ENCODE results near the gene KNDC1. TPM values are rescaled to one million over a fixed set of nuclear protein-coding genes. Genes with fewer than 3 reads are reported as not detected.
"Not testable (repeated sequence)": the region's sequence is repeated elsewhere in the genome, so short reads cannot be mapped to it uniquely, and the experiment has no call there.

The KNDC1 gene
- total and polyA plus RNA-seq, 2 donors = 0.47 to 1.2 TPM

DNA sequence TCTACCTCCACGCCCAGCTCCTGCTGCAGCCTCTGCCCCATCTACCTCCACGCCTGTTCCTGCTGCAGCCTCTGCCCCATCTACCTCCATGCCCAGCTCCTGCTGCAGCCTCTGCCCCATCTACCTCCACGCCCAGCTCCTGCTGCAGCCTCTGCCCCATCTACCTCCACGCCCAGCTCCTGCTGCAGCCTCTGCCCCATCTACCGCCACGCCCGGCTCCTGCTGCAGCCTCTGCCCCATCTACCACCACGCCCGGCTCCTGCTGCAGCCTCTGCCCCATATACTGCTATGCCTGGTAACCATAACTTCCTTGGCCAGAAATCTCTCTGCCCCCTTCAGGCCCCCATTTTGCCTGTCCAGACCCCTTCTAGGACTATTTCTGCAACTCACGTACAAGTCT lies 105.0 kb downstream of the KNDC1 start:
- not testable (repeated sequence) for H3K4me3 ChIP-seq (ENCODE audit: low read depth, low read length); H3K27ac ChIP-seq (ENCODE audit: low read depth); H3K4me1 ChIP-seq (ENCODE audit: insufficient read depth); H3K36me3 ChIP-seq (ENCODE audit: insufficient read depth); DNase-seq (ENCODE audit: extremely low spot score)
- 82% methylated on average over 10 of the region's 10 CpGs for WGBS

- DNase-seq (ENCODE audit: extremely low spot score) = no peak
- Histone ChIP-seq H3K4me1 (ENCODE audit: insufficient read depth) (no peaks in the 10 kb centered on the region), H3K4me3 (ENCODE audit: low read depth, low read length) (no peak overlapping the region), H3K36me3 (ENCODE audit: insufficient read depth) (peaks cover 1% of the 10 kb centered on the region), H3K27ac (ENCODE audit: low read depth) (no peak overlapping the region)
- WGBS = 87% methylated on average over 21 of the region's 21 CpGs
These were observed 106.2 kb downstream of the KNDC1 start for GRCh38 chr10:133266056-133266795.

DNA sequence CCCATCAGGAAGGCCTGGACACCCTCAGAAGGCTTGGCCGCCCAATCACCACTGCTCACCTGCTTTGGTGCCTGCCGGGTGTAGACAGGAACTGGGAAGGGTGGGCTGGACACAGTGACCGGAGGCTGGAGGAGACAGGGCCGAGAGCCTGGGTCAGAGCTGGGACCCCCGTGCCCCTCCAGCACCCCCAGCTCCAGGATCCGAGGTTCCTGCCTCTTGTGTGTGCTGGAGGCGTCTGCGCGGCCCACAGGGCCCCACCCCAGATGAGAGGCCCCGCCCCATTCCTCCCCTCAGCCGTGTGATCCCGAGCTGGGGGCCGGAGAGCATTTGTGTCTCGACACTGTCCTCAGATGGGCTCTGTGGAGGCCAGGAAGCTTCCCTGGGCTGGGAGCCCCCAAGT lies 107.3 kb downstream of the KNDC1 start:
- DNase-seq (ENCODE audit: extremely low spot score) = no peak
- Histone ChIP-seq H3K4me3 (ENCODE audit: low read depth, low read length) (no peak overlapping the region), H3K36me3 (ENCODE audit: insufficient read depth) (peaks cover 1% of the 10 kb centered on the region), H3K27ac (ENCODE audit: low read depth) (no peak overlapping the region), H3K4me1 (ENCODE audit: insufficient read depth) (no peaks in the 10 kb centered on the region)
- 74% methylated on average over 14 of the region's 14 CpGs for WGBS

DNA sequence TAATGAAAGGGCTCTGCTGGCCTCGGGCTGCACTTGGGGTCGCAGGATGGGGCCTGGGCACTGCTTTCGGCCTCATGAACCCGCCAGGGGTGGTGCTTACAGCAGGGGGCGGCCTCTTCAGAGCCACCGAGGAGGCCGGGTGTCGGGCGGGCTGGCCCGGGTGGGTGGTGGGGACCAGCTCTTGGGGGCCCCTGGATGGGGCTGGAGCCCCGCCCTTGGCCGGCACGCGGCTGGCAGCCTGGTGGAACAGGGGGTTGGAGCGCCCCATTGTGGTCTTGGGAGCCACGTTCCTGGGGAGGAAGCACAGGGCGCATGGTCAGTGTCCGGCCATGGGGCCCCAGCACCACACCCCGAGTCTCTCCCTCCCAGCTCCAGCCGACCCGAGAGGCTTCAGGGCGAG lies 107.8 kb downstream of the KNDC1 start:
- Histone ChIP-seq H3K36me3 (ENCODE audit: insufficient read depth) (peaks cover 1% of the 10 kb centered on the region), H3K4me3 (ENCODE audit: low read depth, low read length) (no peak overlapping the region), H3K4me1 (ENCODE audit: insufficient read depth) (no peaks in the 10 kb centered on the region), H3K27ac (ENCODE audit: low read depth) (no peak overlapping the region)
- no peak for DNase-seq (ENCODE audit: extremely low spot score)
- 86% methylated on average over 22 of the region's 22 CpGs for WGBS

DNA sequence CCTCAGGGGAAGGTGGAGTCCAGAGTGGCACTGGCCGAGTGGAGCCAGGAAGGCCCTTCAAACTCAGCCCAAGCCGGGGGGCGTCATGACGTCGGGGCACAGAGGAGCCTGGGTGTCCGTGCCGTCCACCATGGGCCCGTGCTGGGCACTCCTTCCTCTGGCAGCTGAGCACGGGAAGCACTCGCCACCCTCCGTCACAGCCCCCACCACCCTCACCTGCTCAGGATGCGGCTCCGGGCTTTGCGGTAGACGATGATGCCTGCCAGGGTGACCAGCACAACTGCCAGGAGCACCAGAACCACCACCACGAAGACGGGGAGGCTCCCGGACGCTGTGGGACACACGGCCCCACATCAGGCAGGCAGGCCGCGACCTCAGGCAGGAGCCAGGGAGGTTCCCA lies 108.5 kb downstream of the KNDC1 start:
- Histone ChIP-seq H3K4me1 (ENCODE audit: insufficient read depth) (no peaks in the 10 kb centered on the region), H3K27ac (ENCODE audit: low read depth) (no peak overlapping the region), H3K36me3 (ENCODE audit: insufficient read depth) (peaks cover 1% of the 10 kb centered on the region), H3K4me3 (ENCODE audit: low read depth, low read length) (no peak overlapping the region)
- no peak for DNase-seq (ENCODE audit: extremely low spot score)
- 92% methylated on average over 22 of the region's 22 CpGs for WGBS

GRCh38 chr10:133269367-133269766 lies 109.3 kb downstream of the KNDC1 start:
- Histone ChIP-seq H3K4me1 (ENCODE audit: insufficient read depth) (no peaks in the 10 kb centered on the region), H3K36me3 (ENCODE audit: insufficient read depth) (peaks cover 1% of the 10 kb centered on the region), H3K4me3 (ENCODE audit: low read depth, low read length) (no peak overlapping the region), H3K27ac (ENCODE audit: low read depth) (no peak overlapping the region)
- DNase-seq (ENCODE audit: extremely low spot score) = no peak
- 89% methylated on average over 26 of the region's 26 CpGs for WGBS

GRCh38 chr10:133270204-133270603 lies 110.2 kb downstream of the KNDC1 start:
- 92% methylated on average over 20 of the region's 20 CpGs for WGBS

DNA sequence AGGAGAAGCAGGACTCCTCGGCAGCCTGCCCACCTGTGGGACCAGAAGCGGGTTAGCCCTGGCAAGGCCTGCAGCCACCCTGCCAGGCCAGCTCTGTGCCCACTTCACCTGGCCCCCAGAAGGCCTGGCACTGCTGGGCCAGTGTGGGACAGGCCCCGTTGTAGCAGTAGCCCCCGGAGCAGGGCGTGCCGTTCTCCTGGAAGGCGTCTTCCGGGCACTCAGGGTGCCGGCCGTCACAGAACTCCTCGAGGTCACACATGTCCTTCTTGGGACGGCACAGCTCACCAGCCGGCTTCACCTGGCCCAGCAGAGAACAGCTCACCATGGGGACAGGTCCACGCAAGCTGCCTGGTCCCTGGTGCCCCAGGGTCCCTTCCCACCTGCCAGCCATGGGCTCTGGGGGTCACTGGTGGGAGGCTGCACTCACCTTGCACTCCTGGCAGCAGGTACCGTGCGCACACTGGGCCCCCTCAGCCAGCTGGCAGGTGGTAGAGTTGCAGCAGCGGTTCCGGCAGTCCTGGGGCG lies 110.8 kb downstream of the KNDC1 start:
- DNase-seq (ENCODE audit: extremely low spot score) = no peak
- H3K4me1 ChIP-seq (ENCODE audit: insufficient read depth) = no peaks in the 10 kb centered on the region

More at GRCh38 chr10:133270204-133270603, 110.2 kb downstream of the KNDC1 start:
- Histone ChIP-seq H3K27ac (ENCODE audit: low read depth) (no peak overlapping the region), H3K4me1 (ENCODE audit: insufficient read depth) (no peaks in the 10 kb centered on the region), H3K36me3 (ENCODE audit: insufficient read depth) (peaks cover 1% of the 10 kb centered on the region), H3K4me3 (ENCODE audit: low read depth, low read length) (no peak overlapping the region)
- no peak for DNase-seq (ENCODE audit: extremely low spot score)

DNA sequence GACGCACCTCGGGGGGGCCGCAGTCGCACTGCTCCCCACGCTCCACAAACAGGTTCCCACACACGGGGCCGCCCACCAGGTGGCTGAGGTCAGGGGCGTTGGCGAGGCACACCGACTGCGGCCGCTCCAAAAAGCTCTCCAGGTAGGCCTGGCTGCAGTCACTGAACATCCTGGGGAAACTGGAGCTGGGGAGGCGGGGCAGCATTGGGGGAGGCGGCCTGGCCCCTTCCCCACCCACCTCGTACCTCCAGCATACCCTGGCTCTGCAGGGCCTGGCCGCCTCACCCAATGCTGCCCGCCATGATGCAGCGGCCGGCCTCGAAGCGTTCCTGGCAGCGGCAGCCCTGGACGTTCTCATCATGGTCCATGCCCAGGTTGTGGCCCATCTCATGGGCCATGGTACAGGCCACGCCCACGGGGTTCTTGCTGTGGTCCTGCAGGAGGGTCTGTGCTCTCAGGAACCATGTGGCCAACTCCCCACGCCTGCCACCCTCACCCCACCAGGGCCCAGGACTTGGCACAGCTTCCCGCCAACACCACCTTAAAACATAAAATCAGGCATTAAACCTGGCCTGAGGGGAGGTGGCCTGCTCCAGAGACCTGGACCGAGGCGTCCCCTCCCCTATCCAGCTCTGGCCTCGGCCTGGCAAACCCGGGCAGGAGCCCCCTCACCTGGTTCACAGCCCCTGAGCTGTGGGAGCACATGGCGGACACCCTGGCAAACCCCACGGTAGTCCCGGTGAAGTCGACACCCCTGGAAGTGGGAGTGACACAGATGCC lies 111.7 kb downstream of the KNDC1 start:
- no peak overlapping the region for H3K27ac ChIP-seq (ENCODE audit: low read depth)
- no peaks in the 10 kb centered on the region for H3K4me1 ChIP-seq (ENCODE audit: insufficient read depth)
- 85% methylated on average over 35 of the region's 35 CpGs for WGBS

More for the DNA sequence above, 110.8 kb downstream of the KNDC1 start:
- no peak overlapping the region for H3K4me3 ChIP-seq (ENCODE audit: low read depth, low read length)
- no peak overlapping the region for H3K27ac ChIP-seq (ENCODE audit: low read depth)
- 92% methylated on average over 19 of the region's 19 CpGs for WGBS
- peaks cover 1% of the 10 kb centered on the region for H3K36me3 ChIP-seq (ENCODE audit: insufficient read depth)

GRCh38 chr10:133272301-133272963 lies 112.4 kb downstream of the KNDC1 start:
- peaks cover 1% of the 10 kb centered on the region for H3K36me3 ChIP-seq (ENCODE audit: insufficient read depth)
- H3K4me3 ChIP-seq (ENCODE audit: low read depth, low read length) = no peak overlapping the region
- no peaks in the 10 kb centered on the region for H3K4me1 ChIP-seq (ENCODE audit: insufficient read depth)
- WGBS = 88% methylated on average over 29 of the region's 29 CpGs
- no peak overlapping the region for H3K27ac ChIP-seq (ENCODE audit: low read depth)
- no peak for DNase-seq (ENCODE audit: extremely low spot score)

More for the DNA sequence above, 111.7 kb downstream of the KNDC1 start:
- Histone ChIP-seq H3K4me3 (ENCODE audit: low read depth, low read length) (no peak overlapping the region), H3K36me3 (ENCODE audit: insufficient read depth) (peaks cover 1% of the 10 kb centered on the region)
- no peak for DNase-seq (ENCODE audit: extremely low spot score)

DNA sequence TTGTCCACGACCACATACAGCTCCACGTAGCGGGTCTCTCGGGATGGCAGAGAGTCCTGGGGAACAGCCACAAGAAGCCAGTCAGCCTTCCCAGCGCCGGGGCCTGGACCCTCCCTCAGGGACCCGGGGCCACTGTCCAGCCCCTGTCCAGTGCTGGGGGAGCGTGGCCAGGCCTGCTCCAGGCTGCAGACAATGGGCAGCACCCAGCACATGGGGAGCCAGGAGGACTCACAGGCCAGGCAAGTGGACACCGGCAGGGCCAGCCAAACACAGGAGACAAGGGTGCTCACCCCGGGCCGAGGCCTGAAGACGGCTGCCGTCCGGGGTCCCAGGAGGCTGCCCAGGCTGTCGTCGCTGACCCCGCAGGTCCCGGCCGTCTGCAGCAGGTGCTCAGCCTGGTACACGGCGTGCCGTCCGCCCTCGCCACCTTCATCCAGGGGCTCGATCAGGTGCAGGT lies 113.0 kb downstream of the KNDC1 start:
- WGBS = 91% methylated on average over 25 of the region's 25 CpGs
- H3K36me3 ChIP-seq (ENCODE audit: insufficient read depth) = peaks cover 1% of the 10 kb centered on the region
- no peaks in the 10 kb centered on the region for H3K4me1 ChIP-seq (ENCODE audit: insufficient read depth)
- no peak overlapping the region for H3K4me3 ChIP-seq (ENCODE audit: low read depth, low read length)
- no peak for DNase-seq (ENCODE audit: extremely low spot score)
- no peak overlapping the region for H3K27ac ChIP-seq (ENCODE audit: low read depth)

DNA sequence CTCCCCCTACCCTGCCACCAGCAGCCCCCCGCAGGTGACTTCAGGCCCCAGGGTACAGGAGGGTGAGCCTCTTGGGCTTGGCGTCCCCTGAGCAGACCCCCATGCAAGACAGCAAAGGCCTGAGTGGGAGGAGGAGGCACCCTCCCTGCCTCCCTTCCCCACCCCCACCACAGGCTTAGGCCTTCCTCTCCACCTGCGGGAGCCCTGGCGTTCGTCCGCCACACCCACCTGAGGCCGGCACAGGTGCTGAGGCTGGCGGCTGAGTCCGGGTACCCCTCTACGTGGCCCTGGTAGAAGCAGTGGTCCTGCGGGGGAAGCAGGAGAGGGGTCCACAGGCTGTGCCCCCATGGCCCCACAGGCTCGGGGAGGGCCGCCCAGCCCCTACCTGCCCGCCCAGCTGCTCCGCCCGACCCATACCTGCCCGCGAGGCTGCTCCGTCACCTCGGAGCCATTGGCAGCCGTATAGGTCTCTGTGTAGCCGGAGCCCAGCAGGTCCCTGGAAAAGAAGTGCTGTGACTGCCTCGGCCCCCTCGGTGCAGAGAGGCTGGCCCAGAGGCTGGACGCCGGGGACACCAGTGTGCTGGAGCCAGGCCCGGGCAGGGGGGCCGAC lies 113.6 kb downstream of the KNDC1 start:
- H3K36me3 ChIP-seq (ENCODE audit: insufficient read depth) = peaks cover 1% of the 10 kb centered on the region
- 87% methylated on average over 28 of the region's 28 CpGs for WGBS
- no peak overlapping the region for H3K27ac ChIP-seq (ENCODE audit: low read depth)
- no peak for DNase-seq (ENCODE audit: extremely low spot score)
- no peak overlapping the region for H3K4me3 ChIP-seq (ENCODE audit: low read depth, low read length)
- no peaks in the 10 kb centered on the region for H3K4me1 ChIP-seq (ENCODE audit: insufficient read depth)

Measured in urinary bladder (tissue), 4 donors.